Hypothalamus (tissue), 51 donors: ENCODE results near the gene APAF1.
"Not testable (repeated sequence)": the region's sequence is repeated elsewhere in the genome, so short reads cannot be mapped to it uniquely, and the experiment has no call there.

ENCODE experiments used
- DNase-seq, 51 donors: peaks; one replicate each; lab custom pipeline; 2025; lab: John Stamatoyannopoulos, UW

APAF1 gene, protein sequence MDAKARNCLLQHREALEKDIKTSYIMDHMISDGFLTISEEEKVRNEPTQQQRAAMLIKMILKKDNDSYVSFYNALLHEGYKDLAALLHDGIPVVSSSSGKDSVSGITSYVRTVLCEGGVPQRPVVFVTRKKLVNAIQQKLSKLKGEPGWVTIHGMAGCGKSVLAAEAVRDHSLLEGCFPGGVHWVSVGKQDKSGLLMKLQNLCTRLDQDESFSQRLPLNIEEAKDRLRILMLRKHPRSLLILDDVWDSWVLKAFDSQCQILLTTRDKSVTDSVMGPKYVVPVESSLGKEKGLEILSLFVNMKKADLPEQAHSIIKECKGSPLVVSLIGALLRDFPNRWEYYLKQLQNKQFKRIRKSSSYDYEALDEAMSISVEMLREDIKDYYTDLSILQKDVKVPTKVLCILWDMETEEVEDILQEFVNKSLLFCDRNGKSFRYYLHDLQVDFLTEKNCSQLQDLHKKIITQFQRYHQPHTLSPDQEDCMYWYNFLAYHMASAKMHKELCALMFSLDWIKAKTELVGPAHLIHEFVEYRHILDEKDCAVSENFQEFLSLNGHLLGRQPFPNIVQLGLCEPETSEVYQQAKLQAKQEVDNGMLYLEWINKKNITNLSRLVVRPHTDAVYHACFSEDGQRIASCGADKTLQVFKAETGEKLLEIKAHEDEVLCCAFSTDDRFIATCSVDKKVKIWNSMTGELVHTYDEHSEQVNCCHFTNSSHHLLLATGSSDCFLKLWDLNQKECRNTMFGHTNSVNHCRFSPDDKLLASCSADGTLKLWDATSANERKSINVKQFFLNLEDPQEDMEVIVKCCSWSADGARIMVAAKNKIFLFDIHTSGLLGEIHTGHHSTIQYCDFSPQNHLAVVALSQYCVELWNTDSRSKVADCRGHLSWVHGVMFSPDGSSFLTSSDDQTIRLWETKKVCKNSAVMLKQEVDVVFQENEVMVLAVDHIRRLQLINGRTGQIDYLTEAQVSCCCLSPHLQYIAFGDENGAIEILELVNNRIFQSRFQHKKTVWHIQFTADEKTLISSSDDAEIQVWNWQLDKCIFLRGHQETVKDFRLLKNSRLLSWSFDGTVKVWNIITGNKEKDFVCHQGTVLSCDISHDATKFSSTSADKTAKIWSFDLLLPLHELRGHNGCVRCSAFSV (N-terminal part only)

DNA sequence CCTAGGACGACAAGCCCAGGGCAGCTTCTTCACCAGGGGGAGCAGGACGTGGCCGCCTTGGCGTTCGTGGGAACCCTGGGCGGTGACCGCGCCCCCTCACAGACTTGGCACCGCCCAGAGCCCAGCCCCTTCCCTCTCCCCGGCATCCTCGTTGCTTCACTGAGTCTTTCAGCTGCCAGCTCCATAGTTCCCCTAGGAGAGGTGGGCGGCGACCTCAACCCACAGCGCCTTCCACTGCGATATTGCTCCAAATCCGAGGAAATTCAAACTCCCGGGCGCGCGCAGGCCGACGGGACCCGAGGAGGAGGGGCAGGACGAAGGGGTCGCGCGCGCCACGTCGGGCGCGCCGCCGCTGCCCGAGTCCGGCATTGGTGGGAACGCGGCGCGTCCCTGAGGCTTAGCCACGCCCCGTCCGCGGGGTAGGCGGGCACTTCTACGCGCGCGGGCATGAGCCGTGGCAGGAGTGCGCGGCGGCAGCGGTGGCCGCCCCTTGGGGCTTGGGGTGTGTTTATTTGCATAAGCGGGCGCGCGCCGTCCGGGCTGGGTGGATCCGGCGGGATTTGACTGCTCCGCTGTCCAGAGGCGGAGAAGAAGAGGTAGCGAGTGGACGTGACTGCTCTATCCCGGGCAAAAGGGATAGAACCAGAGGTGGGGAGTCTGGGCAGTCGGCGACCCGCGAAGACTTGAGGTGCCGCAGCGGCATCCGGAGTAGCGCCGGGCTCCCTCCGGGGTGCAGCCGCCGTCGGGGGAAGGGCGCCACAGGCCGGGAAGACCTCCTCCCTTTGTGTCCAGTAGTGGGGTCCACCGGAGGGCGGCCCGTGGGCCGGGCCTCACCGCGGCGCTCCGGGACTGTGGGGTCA is at the start of gene APAF1, which contains the start of gene IKBIP:
APAF1 (plus strand) TSS at position 579 of the 860 bp plus-strand sequence. CDS start 3,070 bp downstream, outside the sequence.
IKBIP (minus strand) TSS at position 77 of the 860 bp plus-strand sequence. CDS start 87 bp downstream, outside the sequence.
- DNase-seq: peak; percentile 42 to 99 (median 91)

DNA sequence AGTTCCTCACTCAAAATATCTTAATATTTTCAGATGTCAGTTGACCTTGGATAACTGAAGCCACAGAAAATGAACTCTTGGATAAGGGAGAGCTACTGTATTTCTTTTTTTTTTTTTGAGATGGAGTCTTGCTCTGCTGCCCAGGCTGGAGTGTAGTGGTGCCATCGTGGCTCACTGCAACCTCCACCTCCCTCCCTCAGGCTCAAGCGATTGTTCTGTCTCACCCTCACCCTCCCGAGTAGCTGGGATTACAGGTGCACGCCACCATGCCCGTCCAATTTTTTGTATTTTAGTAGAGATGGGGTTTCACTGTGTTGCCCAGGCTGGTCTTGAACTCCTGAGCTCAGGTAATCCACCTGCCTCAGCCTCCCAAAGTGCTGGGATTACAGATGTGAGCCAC is 47.8 kb upstream of the APAF1 start:
- DNase-seq: not testable (repeated sequence)

DNA sequence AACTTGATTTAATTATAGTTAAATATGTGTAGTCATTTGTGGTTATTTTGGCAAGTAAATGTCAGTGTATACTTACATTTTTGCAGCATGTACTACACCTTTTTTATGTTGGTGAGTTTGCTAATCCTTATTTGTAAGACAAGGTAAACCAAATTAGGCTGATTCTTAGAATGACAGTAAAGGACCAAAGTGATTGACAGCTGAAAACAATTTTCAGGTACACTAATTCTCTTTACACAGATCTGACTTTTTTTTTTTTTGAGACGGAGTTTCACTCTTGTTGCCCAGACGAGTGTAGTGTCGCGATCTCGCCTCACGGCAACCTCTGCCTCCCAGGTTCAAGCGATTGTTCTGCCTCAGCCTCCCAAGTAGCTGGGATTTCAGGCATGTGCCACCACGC is 43.2 kb upstream of the APAF1 start:
- no peak for DNase-seq

DNA sequence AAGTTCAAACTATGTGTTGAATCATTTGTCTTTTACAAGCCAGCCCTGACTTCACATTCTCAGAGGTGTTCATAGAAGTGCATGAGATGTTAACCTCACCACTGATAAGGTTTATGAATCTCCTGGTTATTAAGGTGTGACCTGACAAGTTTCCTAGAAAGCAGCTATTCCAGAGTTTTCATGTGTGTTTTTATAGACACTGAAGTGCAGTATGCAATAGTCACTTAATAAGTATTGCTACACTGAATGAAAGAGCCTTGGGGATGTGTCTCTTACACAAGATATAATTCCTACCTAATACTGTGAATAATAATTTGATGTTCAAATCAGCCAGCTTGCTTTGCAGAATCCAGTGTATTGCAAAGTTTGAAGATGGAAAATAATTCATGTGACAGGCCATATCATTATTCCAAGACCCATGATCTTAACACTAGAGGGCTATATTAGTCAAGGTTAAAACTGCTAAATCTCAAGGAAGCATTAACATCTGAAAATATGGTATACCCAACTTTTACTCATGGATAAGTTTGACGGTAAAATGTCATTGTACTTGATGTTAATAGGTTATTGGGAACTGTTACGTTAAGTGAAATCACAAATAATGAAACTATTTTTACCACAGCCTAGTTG is 38.6 kb upstream of the APAF1 start:
- DNase-seq: no peak

DNA sequence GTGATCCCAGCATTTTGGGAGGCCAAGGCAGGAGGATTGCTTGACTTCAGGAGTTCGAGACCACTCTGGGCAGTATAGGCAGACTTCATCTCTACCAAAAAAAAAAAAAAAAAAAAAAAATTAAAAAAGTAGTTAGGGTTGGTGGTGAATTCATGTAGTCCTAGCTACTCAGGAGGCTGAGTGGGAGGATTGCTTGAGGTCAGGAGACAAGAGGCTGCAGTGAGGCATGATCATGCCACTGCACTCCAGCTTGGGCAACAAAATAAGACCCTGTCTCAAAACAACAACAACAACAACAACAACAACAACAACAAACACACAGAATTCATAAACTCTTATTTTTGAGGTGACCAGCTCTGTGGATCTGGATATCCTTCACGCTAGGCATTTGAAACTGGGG is 34.5 kb upstream of the APAF1 start:
- DNase-seq: no peak

DNA sequence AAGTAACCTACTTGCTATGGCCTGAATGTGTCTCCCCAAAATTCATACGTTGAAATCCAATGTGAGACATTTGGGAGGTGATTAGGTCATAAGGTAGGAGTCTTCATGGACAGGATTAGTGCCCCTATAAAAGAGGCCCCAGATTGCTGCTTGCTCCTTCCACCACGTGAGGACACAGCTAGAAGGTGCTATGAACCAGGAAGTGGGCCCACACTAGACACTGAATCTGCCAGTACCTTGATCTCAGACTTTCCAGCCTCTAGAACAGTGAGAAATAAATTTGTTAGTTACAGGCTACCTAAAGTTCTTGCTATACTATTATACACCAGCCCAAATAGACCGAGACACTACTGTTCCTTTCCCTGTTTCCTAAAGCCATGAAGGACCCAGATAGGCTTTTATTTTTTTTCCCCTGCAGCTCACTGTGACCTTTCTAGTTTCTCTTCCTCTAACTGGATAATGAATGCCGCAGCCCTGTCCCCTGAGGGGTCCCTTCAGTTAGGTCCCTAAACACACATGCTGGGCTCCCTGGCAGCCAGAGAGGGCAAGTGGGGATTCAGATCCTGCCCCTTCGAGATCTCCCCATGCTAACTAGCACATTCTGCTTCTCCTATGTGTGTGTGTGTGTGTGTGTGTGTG is 32.3 kb upstream of the APAF1 start:
- no peak for DNase-seq

DNA sequence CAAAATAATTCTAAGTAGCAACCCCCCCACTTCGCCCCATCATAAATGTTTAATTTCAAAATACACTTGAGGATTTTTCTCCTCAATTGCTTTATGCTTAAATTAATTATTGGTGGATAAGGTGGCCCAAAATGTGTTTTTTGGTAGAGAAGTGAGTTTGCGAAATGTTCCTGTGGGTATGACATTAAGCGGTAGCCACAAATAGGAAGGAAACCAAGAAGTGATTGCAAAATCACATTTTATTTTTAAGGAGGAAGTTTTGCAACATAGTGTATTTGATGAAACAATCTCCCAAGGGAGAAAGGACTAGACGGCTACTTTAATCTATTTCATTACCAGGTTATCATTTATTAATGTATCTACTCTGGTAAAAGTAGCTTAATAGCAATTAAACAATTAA is 26.1 kb upstream of the APAF1 start:
- DNase-seq: peak in 1 of 51 donors; percentile 2

DNA sequence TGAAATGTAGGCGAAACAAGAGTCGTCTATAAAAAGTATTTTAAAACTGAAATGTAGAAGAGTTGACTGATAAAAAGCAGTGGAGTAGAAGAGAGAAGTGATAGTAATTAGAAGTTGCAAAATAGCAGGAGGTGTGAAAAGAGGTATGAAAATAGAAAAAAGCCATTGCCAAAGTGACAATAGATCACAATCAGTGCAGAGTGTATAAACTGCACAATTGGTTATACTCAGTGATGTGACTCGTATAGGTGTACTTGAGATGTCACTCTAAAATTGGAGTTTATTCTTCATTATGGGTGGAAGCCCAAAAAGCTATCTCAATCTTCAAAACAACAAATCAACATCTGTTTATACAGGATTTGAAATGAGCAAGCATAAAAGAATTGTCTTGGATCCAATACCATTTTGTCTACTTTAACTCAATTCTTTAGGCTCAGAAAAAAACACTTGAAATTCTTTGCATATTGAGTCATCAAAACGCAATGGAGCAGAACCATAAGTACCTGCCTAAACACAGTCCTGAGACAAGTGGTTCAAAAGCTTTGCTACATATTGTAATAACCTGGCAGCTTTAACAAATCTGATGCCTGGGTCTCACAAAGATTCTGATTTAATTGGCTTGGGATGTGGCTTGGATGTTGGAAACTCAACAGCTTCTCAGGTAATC is 9.3 kb upstream of the APAF1 start:
- DNase-seq: no peak

DNA sequence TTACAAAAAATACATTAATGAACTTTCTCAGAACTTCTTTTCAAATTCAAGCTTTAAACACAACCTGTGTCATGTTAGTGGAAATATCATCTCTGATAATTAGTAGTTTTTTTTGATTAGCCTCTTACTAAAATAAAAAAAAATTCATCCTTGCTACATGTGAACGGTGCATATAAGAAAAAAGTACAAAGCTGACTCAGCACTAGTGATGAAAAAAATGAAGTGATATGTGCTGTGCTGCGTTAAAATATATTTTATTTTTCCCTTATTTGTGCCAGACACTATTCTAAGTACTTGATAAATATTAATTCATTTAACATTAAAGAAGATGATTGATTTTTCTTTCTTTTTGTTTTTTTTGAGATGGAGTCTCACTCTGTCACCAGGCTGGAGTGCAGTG is 8.0 kb upstream of the APAF1 start:
- no peak for DNase-seq

DNA sequence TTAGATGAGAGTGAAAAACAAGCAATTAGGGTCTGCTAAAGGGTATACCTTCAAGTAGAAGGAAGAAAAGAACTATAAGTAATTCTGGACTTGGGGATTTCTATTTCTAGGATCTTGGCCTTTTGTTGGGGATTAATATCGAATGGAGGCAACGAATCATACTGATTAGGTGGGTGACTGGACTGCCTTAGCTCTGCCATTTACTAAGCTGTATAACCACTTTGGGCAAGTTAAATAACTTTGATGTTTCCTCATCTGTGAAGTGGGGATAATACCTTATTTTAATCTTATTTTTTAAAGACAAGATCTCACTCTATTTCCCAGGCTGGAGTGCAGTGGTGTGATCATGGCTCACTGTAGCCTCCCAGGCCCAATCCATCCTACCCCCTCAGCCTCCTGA is 7.1 kb upstream of the APAF1 start:
- DNase-seq: no peak

DNA sequence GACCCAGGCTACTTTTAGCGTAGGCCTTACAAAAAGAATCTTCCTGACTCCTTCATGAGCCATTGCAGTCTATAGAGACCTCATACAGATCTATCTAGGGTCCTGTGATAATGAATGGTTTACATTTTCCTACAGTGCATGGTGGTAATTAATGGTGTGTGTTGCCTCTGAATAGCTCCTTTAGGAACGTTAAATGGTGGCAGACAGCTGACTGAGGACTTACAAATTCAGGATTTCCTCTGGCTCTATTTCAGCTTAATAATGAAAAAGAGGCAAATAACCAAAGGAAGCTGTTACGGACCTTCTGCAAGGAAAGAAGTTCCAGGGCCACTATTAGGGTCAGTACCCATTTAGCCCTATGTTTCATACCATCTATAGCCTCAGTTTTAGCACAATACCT is 5.6 kb upstream of the APAF1 start:
- DNase-seq: no peak

DNA sequence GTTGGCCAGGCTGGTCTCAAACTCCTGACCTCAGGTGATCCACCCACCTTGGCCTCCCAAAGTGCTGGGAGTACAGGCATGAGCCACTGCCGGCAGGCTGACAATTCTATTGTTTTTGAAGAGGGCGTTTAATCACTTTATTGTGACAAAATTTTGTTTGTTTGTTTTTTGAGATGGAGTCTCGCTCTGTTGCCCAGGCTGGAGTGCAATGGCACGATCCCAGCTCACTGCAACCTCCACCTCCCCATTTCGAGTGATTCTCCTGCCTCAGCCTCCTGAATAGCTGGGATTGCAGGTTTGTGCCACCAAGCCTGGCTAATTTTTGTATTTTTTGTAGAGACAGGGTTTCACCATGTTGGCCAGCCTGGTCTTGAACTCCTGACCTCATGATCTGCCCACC is 2.3 kb upstream of the APAF1 start:
- DNase-seq: not testable (repeated sequence)

DNA sequence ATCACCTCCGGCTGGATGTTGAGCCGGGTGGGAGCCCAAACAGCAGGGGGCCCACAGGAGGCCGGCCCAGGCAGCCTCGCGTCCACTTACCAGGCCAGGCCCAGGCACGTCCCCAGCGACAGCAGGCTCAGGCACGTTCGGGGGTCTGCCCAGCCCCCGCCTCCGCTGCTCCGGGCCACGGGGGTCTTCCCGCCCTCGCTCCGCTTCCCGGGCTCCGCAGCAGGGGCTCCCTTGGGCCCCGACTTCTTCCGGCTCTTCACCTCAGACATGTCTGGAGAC is 718 bp upstream of the APAF1 start:
- DNase-seq: peak in 14 of 51 donors; percentile 9 to 59 (median 36)

DNA sequence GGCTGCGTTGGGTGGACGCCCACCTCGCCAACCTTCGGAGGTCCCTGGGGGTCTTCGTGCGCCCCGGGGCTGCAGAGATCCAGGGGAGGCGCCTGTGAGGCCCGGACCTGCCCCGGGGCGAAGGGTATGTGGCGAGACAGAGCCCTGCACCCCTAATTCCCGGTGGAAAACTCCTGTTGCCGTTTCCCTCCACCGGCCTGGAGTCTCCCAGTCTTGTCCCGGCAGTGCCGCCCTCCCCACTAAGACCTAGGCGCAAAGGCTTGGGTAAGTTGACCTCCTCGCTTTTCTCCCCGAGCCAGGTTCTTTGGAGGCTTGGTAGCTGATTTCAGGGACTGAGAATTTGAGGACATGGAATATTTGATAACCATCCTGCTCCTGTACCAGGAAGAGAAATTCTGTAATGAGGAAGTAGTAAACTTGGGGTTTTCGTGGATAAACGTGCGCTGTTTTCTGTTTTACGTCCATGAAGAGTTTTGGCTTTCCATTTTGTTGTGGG is 530 bp downstream of the APAF1 start:
- peak in 29 of 51 donors; percentile 3 to 64 (median 32) for DNase-seq

DNA sequence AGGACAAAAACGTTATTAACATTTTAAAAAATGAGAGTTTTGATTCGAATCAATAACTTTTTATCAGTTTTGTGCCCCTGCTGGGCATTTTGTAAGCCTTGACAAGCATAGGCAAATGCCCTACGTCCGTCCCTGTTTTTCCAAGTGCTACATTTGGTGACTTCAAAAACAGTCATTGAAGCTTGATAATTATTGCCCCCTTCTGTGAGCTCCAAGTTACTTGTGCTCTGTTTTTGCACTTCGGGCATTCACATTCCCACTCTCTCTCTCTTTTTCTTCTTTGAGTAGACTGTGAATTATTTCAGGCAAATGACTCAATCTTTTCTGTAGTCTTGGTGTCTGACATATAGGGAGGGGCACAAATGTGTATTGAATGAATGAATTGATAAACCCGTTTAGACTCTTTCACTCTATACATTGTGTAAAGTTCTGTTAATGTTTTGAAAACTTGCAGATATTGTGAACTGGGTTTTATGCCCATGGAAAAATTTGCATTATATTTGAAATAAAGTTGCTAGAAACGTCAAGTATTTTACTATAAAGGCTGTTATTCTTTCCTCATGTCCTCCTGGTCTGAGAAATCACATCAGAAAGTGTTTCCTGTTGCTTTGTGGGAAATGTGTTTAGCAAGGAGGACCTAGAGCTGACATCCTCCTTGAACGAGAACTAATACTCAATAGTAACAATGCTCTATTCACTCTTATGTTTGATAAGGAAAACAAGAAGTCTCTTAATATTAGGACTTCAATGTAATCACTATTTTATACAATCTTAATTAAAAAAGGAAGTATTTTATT is 1.4 kb downstream of the APAF1 start:
- no peak for DNase-seq

DNA sequence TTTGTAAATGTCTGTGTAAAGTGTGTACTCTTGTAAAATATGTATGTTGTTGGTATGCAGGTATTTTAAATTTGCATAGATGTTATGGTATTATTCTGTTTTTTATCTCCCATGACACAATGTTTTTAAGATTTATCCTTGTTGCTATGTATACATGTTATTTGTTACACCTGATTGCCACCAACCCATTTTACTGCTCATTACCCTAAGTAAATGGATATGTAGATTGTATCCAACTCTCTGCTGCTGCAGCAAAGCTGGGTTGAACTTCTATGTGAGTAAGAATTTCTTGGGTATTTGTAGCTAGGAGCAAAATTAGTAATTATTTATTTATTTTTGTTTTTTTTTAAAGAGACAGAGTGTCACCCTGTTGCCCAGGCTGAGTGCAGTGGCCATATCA is 6.2 kb downstream of the APAF1 start:
- DNase-seq: no peak

DNA sequence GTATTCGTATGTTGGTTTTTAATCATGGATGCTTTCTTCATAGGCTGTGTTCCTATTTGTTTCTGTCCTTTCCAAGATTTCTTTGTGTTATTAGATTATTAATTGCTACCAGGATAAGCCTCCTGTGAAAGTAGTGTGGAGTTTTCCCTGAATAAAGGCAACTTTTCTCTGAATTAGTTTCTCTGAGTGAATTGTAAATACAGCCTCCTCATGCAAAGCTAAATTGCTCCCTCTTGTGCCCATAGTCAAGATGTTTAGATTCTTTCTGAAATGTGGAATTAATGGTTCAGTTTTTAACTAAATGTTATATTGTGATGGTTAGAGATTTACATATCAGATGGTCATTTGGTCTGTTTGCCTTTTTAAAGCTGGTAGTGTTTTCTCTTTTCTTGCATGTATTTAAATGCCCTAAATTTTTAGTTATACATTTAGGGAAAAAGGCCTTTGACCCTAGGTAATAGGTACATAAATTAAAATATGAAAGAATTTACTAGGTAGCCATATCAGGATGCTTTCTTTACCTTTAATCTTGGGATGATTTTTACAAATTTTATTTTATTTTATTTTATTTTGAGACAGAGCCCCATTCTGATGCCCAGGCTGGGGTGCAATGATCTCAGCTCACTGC is 8.9 kb downstream of the APAF1 start:
- DNase-seq: peak in 2 of 51 donors; percentile 9 to 54
